ENCODE results near the gene IL17RE. TPM values are rescaled to one million over a fixed set of nuclear protein-coding genes. Genes with fewer than 3 reads are reported as not detected.

IL17RE gene
- total and polyA plus RNA-seq, 9 of the 15 experiments (the other 6 are each of a cell fraction or from before 2014, with no cell fraction given), result 0.32 to 1.9 (median 0.51) TPM; not detected in 4

GRCh38 chr3:9891072-9891622, 11.5 kb upstream of the IL17RE start (continued):
- TF ChIP-seq ZBTB34 (CRISPR knock-in tag; IDR thresholded peaks at IDR 0.05), result no peak
- 0 out of 2 replicates have a peak, but pooled peaks have one; percentile 45 for TF ChIP-seq ZNF224 (CRISPR knock-in tag; IDR thresholded peaks at IDR 0.05)
- no peak for TF ChIP-seq ASH1L (IDR thresholded peaks at IDR 0.05; ENCODE audit: borderline replicate concordance, low read depth, partially characterized antibody)
- no peak for TF ChIP-seq ARID3B (CRISPR knock-in tag; IDR thresholded peaks at IDR 0.05; ENCODE audit: borderline replicate concordance)
- no peak for TF ChIP-seq TEAD1 (CRISPR knock-in tag; IDR thresholded peaks at IDR 0.05)
- no peak for TF ChIP-seq PURB (CRISPR knock-in tag; IDR thresholded peaks at IDR 0.05; ENCODE audit: low read depth)
- no peak for TF ChIP-seq DPF2 (IDR thresholded peaks at IDR 0.05)
- no peak for TF ChIP-seq ELF1 (tag; IDR thresholded peaks at IDR 0.05)
- TF ChIP-seq, protein P1, sequence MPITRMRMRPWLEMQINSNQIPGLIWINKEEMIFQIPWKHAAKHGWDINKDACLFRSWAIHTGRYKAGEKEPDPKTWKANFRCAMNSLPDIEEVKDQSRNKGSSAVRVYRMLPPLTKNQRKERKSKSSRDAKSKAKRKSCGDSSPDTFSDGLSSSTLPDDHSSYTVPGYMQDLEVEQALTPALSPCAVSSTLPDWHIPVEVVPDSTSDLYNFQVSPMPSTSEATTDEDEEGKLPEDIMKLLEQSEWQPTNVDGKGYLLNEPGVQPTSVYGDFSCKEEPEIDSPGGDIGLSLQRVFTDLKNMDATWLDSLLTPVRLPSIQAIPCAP (CRISPR knock-in tag; IDR thresholded peaks at IDR 0.05; ENCODE audit: borderline replicate concordance), result 0 out of 2 replicates have a peak, but pooled peaks have one; percentile 50
- TF ChIP-seq, protein P2, sequence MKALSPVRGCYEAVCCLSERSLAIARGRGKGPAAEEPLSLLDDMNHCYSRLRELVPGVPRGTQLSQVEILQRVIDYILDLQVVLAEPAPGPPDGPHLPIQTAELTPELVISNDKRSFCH (CRISPR knock-in tag; IDR thresholded peaks at IDR 0.05), result no peak
- TF ChIP-seq, protein P2 (tag; IDR thresholded peaks at IDR 0.05), result no peak; the same call in 1 of the 2 replicates
- no peak for TF ChIP-seq PBX2 (CRISPR knock-in tag; IDR thresholded peaks at IDR 0.05; ENCODE audit: low read depth)
- TF ChIP-seq PBX2 (tag; conservative IDR thresholded peaks at IDR 0.05; ENCODE audit: low read depth), result no peak
- TF ChIP-seq KLF13 (tag; IDR thresholded peaks at IDR 0.05; ENCODE audit: borderline replicate concordance, low read depth), result no peak
- 0 out of 2 replicates have a peak, but pooled peaks have one; percentile 15 for TF ChIP-seq ZNF384 (IDR thresholded peaks at IDR 0.05; ENCODE audit: low read depth, low read length)
- TF ChIP-seq ZNF511 (CRISPR knock-in tag; IDR thresholded peaks at IDR 0.05), result no peak
- no peak for TF ChIP-seq XRCC4 (IDR thresholded peaks at IDR 0.05; ENCODE audit: extremely low read depth, insufficient read depth, insufficient read length)
- TF ChIP-seq HDAC2 (IDR thresholded peaks at IDR 0.05), result no peak; the same call in 1 of the 2 replicates
- TF ChIP-seq CBX3 (IDR thresholded peaks at IDR 0.05; ENCODE audit: borderline replicate concordance in 1 of 2, low read length in 2 of 2), result peak in 1 of 2 experiments; percentile 88; a peak in 2 of 3 replicates

Data from K562 (cell line).